ENCODE data around the gene GLTPD2. TPM values are rescaled to one million over a fixed set of nuclear protein-coding genes. Genes with fewer than 3 reads are reported as not detected.

The GLTPD2 gene
- total RNA-seq, 1 experiment from 2014 or later = not detected

DNA sequence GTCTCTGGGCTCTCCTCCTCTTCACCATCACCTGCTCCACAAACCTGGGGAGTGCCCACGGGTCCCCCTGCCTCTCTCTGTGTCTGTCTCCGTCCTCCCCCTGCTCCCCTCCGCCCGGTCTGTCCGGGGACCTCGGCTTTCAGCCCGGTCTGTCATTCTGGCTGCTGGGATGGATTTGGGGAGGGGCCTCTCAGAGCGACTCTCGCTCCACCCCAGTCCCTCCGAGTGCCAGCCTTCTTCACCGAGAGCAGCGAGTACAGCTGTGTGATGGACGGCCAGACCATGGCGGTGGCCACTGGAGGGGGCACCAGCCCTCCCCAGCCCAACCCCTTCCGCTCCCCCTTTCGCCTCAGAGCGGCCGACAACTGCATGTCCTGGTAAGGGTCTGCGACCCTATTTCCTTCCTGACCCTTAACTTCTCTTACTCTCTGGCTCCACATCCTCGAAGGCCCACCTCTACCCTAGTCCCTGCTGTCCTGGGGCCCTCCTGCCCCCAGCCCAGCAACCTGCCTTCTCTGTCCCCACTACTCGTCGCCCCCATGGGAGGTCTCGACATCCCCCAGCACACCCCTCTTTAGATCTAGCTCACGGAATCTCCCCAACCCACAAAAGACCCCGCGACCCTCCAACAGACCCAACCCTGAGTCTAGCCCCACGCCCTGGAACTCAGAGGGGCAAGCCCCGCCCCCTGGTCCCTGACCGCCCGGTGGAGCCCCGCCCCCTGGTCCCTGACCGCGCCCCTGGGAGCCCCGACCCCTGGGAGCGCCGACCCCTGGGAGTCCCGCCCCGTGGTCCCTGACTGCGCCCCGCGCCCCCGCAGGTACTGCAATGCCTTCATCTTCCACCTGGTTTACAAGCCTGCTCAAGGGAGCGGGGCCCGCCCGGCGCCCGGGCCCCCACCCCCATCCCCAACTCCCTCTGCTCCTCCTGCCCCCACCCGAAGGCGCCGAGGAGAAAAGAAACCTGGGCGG, 43.5 kb upstream of the GLTPD2 start:
- H3K4me1 ChIP-seq (ENCODE audit: control insufficient read depth in 1 of 2, insufficient read depth in 2 of 2, low read length in 2 of 2) = peaks cover under 1 to 2% of the 10 kb centered on the region in 2 experiments; a peak in 3 of 4 replicates
- no peaks in the 10 kb centered on the region for H3K9me2 ChIP-seq (ENCODE audit: insufficient read depth)
- ChIA-PET POLR2A (no interaction called here), RAD21 (ENCODE audit: low non-redundant PET in 1 of 2, low total read pairs in 2 of 2, uncharacterized antibody in 2 of 2, unreplicated experiment in 2 of 2) (no interaction called here), CTCF (interaction anchor here (0.6 kb wide), 1 partner anchor 242 kb away, joined by 3 read pairs; the partner anchor contains the start of gene CAMTA2)
- no peak overlapping the region for H2AFZ ChIP-seq (ENCODE audit: low read depth, low read length, poor library complexity, severe bottlenecking)
- H3K9ac ChIP-seq (ENCODE audit: low read length) = no peak overlapping the region
- H3K9me3 ChIP-seq (ENCODE audit: control insufficient read depth in 1 of 2, insufficient read depth in 1 of 2, low read depth in 1 of 2, low read length in 2 of 2) = no peaks in the 10 kb centered on the region
- ATAC-seq (0 out of 2 replicates have a peak, but pooled peaks have one; percentile 34), DNase-seq (ENCODE audit: low read depth, low spot score) (no peak)
- intact Hi-C loops (cut with micrococcal nuclease) = no loop called here
- no peak overlapping the region for H3K4me3 ChIP-seq (replicated peaks in 1 of 2; ENCODE audit: low read depth in 1 of 2, low read length in 2 of 2)
- TF ChIP-seq, protein P1, sequence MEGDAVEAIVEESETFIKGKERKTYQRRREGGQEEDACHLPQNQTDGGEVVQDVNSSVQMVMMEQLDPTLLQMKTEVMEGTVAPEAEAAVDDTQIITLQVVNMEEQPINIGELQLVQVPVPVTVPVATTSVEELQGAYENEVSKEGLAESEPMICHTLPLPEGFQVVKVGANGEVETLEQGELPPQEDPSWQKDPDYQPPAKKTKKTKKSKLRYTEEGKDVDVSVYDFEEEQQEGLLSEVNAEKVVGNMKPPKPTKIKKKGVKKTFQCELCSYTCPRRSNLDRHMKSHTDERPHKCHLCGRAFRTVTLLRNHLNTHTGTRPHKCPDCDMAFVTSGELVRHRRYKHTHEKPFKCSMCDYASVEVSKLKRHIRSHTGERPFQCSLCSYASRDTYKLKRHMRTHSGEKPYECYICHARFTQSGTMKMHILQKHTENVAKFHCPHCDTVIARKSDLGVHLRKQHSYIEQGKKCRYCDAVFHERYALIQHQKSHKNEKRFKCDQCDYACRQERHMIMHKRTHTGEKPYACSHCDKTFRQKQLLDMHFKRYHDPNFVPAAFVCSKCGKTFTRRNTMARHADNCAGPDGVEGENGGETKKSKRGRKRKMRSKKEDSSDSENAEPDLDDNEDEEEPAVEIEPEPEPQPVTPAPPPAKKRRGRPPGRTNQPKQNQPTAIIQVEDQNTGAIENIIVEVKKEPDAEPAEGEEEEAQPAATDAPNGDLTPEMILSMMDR (IDR thresholded peaks at IDR 0.05 in 2 of 3, conservative IDR thresholded peaks at IDR 0.05 in 1 of 3; ENCODE audit: borderline replicate concordance in 1 of 3, insufficient read depth in 1 of 3, low read depth in 2 of 3, low read length in 2 of 3) = no peak
- TF ChIP-seq, protein P2, sequence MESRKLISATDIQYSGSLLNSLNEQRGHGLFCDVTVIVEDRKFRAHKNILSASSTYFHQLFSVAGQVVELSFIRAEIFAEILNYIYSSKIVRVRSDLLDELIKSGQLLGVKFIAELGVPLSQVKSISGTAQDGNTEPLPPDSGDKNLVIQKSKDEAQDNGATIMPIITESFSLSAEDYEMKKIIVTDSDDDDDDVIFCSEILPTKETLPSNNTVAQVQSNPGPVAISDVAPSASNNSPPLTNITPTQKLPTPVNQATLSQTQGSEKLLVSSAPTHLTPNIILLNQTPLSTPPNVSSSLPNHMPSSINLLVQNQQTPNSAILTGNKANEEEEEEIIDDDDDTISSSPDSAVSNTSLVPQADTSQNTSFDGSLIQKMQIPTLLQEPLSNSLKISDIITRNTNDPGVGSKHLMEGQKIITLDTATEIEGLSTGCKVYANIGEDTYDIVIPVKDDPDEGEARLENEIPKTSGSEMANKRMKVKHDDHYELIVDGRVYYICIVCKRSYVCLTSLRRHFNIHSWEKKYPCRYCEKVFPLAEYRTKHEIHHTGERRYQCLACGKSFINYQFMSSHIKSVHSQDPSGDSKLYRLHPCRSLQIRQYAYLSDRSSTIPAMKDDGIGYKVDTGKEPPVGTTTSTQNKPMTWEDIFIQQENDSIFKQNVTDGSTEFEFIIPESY (IDR thresholded peaks at IDR 0.05; ENCODE audit: extremely low read depth, insufficient replicate concordance, low read length) = no peak
- TF ChIP-seq ZFX (IDR thresholded peaks at IDR 0.05) (no peak), SP1 (IDR thresholded peaks at IDR 0.05; ENCODE audit: low read depth) (no peak), EZH2 (IDR thresholded peaks at IDR 0.05) (no peak), SRF (IDR thresholded peaks at IDR 0.05; ENCODE audit: low read depth) (no peak)
- BruUV-seq (replicated peaks) = no TSS peak
- no peaks in the 10 kb centered on the region for H3K27me3 ChIP-seq (ENCODE audit: insufficient read depth, low read length)
- no peaks in the 10 kb centered on the region for H4K20me1 ChIP-seq (ENCODE audit: insufficient read depth)
- no peaks in the 10 kb centered on the region for H3K36me3 ChIP-seq (ENCODE audit: control insufficient read depth in 1 of 2, insufficient read depth in 2 of 2, low read length in 2 of 2)
- no peak overlapping the region for H3K4me2 ChIP-seq (ENCODE audit: low read length)
- no peaks in the 10 kb centered on the region for H3K79me2 ChIP-seq (ENCODE audit: insufficient read depth, low read length)
- no peak overlapping the region for H3K27ac ChIP-seq (ENCODE audit: low read depth, low read length)

Measured in HCT116 (cell line).